Coronary artery (tissue), 2 donors: ENCODE data around the gene NHLRC1.
A peak's percentile ranks its signal among the peaks of the same experiment; 100 is the strongest.

Experiments used
- DNase-seq: peaks from one replicate; pipeline ENCODE4 v3.0.0-alpha.2; 2017; ENCODE audit warnings: low spot score
- H3K27ac ChIP-seq, 2 donors: fragments of 200-600 bp; sonication (generic); one replicate each; pipeline ENCODE4 v1.5.1; 2016 to 2019
- H3K4me3 ChIP-seq: fragments of 200-600 bp; sonication (generic); 2 replicates; pipeline ENCODE4 v1.5.1; 2016; ENCODE audit warnings: mild to moderate bottlenecking, moderate library complexity
- CTCF ChIP-seq: fragments of 200-600 bp; sonication (generic); IDR thresholded peaks from one replicate; pipeline ENCODE4 v1.5.1; 2019; ENCODE audit warnings: antibody characterized with exemption

Gene NHLRC1

GRCh38 chr6:18161431-18161830, 39.0 kb upstream of the NHLRC1 start:
- Histone ChIP-seq H3K4me3 (no peak overlapping the region), H3K27ac (no peak overlapping the region)
- no peak for TF ChIP-seq CTCF
- no peak for DNase-seq

- no peak overlapping the region for H3K4me3 ChIP-seq
- no peak overlapping the region for H3K27ac ChIP-seq
- no peak for TF ChIP-seq CTCF
- DNase-seq, result no peak
Measured at GRCh38 chr6:18160911-18161310, 38.4 kb upstream of the NHLRC1 start.

GRCh38 chr6:18155864-18156421, 33.5 kb upstream of the NHLRC1 start:
- H3K4me3 ChIP-seq, result peak overlapping the region; percentile 97
- H3K27ac ChIP-seq, result peak overlapping the region in 1 of 2 donors; percentile 94
- peak; percentile 77 for DNase-seq
- TF ChIP-seq CTCF, result no peak

GRCh38 chr6:18155150-18155863, 32.8 kb upstream of the NHLRC1 start, which contains the start of gene KDM1B:
KDM1B (plus strand) TSS chr6:18155422; CDS start chr6:18159896, 4,474 bp downstream.
- TF ChIP-seq CTCF, result no peak
- Histone ChIP-seq H3K4me3 (peak within 1 kb of the TSS; percentile 97), H3K27ac (peak within 1 kb of the TSS; percentile 80 to 94)
- peak; percentile 99 for DNase-seq

GRCh38 chr6:18154507-18155149, 32.2 kb upstream of the NHLRC1 start, which contains the start of gene TPMT:
TPMT (minus strand) TSS chr6:18155077; CDS start chr6:18149127, 5,950 bp downstream.
- no peak for DNase-seq
- H3K4me3 ChIP-seq, result peak within 1 kb of the TSS; percentile 97
- TF ChIP-seq CTCF, result no peak
- H3K27ac ChIP-seq, result peak within 1 kb of the TSS; percentile 80 to 94

GRCh38 chr6:18153311-18153703, 30.8 kb upstream of the NHLRC1 start:
- DNase-seq, result no peak
- Histone ChIP-seq H3K27ac (no peak overlapping the region), H3K4me3 (no peak overlapping the region)
- no peak for TF ChIP-seq CTCF
